ENCODE data around the gene MAOB. TPM values are rescaled to one million over a fixed set of nuclear protein-coding genes. Genes with fewer than 3 reads are reported as not detected.
"Not testable (repeated sequence)": the region's sequence is repeated elsewhere in the genome, so short reads cannot be mapped to it uniquely, and the experiment has no call there.

The MAOB gene
- total and polyA plus RNA-seq, 2 donors (not counting 1 experiment from before 2014, with no cell fraction given) = not detected

DNA sequence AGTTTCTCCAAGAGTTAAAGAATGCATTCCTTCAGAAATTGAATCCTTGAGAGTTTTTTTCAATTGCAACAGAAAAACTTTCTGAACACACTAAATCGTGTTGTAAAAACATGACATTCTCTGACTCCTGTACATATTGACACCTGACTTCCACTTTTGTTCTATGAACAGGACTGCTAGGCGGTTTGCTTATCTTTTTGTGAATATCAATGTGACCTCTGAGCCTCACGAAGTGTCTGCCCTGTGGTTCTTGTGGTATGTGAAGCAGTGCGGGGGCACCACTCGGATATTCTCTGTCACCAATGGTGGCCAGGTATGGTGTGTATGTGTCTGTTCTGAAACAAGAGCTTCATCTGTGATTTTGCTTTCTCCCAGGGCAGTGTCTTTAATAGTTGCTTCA, 154.2 kb downstream of the MAOB start:
- Mint-ChIP-seq H3K27ac (no peak overlapping the region), H3K4me3 (no peak overlapping the region), H3K9me3 (ENCODE audit: insufficient read depth) (peaks cover 2% of the 10 kb centered on the region), H3K27me3 (peaks cover 11% of the 10 kb centered on the region), H3K4me1 (no peaks in the 10 kb centered on the region)
- H4K20me1 ChIP-seq (ENCODE audit: control insufficient read depth, insufficient read depth, low read length, poor library complexity, severe bottlenecking) = no peaks in the 10 kb centered on the region
- H3K9ac ChIP-seq (ENCODE audit: low read length) = no peak overlapping the region
- H3K36me3 ChIP-seq (replicated peaks in 1 of 2; ENCODE audit: control extremely low read depth in 1 of 2, control insufficient read depth in 1 of 2, extremely low read depth in 1 of 2, insufficient read depth in 2 of 2, low read length in 1 of 2) = no peaks in the 10 kb centered on the region
- no peaks in the 10 kb centered on the region for H3K9me3 ChIP-seq (ENCODE audit: control extremely low read depth in 1 of 3, control insufficient read depth in 2 of 3, insufficient read depth in 1 of 3, low read length in 2 of 3)
- no peak overlapping the region for H2AFZ ChIP-seq (ENCODE audit: insufficient read depth, low read depth, low read length, poor library complexity, severe bottlenecking)
- intact Hi-C loops (cut with micrococcal nuclease) = no loop called here
- no peaks in the 10 kb centered on the region for H3K27me3 ChIP-seq (replicated peaks in 1 of 4; ENCODE audit: control extremely low read depth in 1 of 4, control insufficient read depth in 3 of 4, insufficient read depth in 4 of 4, low read length in 3 of 4)
- ATAC-seq (ENCODE audit: low read depth) (no peak), DNase-seq (no peak)
- H3K4me2 ChIP-seq (replicated peaks; ENCODE audit: low read depth, low read length, poor library complexity, severe bottlenecking) = no peak overlapping the region
- POLR2A ChIA-PET = no interaction called here
- H3K4me3 ChIP-seq (ENCODE audit: control extremely low read depth in 1 of 5, extremely low read depth in 1 of 5, insufficient read depth in 1 of 5, low read depth in 2 of 5, low read length in 4 of 5) = no peak overlapping the region
- CTCF ChIA-PET = no interaction called here
- H3K27ac ChIP-seq (ENCODE audit: low read length in 2 of 2) = no peak overlapping the region
- no peaks in the 10 kb centered on the region for H3K79me2 ChIP-seq (ENCODE audit: control insufficient read depth, insufficient read depth, low read length)
- WGBS (ENCODE audit: insufficient coverage) = 80% methylated on average over 1 of the region's 5 CpGs
- no peaks in the 10 kb centered on the region for H3K4me1 ChIP-seq (ENCODE audit: control insufficient read depth in 2 of 2, insufficient read depth in 2 of 2, low read length in 2 of 2)
- TF ChIP-seq CTCF (IDR thresholded peaks at IDR 0.05) (no peak), EZH2 (IDR thresholded peaks at IDR 0.05; ENCODE audit: borderline replicate concordance, insufficient read depth, low read depth, low read length, poor library complexity, severe bottlenecking) (no peak)

DNA sequence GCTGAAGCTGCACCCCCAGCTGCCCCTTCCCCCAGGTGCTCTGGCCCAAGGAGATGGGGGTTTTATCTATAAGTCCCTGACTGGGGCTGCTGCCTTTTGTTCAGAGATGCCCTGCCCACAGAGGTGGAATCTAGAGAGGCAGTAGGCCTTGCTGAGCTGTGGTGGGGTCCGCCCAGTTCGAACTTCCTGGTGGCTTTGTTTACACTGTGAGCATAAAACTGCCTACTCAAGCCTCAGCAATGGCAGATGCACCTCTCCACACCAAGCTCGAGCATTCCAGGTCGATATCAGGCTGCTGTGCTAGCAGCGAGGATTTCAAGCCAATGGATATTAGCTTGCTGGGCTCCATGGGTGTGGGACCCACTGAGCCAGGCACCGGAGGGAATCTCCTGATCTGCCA, 155.0 kb downstream of the MAOB start:
- H3K27ac ChIP-seq (ENCODE audit: low read length in 2 of 2); CTCF ChIA-PET; H3K4me3 Mint-ChIP-seq; H3K9me3 Mint-ChIP-seq (ENCODE audit: insufficient read depth); intact Hi-C loops (cut with micrococcal nuclease); ATAC-seq (ENCODE audit: low read depth); H3K9ac ChIP-seq (ENCODE audit: low read length); H3K36me3 ChIP-seq (replicated peaks in 1 of 2; ENCODE audit: control extremely low read depth in 1 of 2, control insufficient read depth in 1 of 2, extremely low read depth in 1 of 2, insufficient read depth in 2 of 2, low read length in 1 of 2); H4K20me1 ChIP-seq (ENCODE audit: control insufficient read depth, insufficient read depth, low read length, poor library complexity, severe bottlenecking); H3K4me2 ChIP-seq (replicated peaks; ENCODE audit: low read depth, low read length, poor library complexity, severe bottlenecking); H3K27ac Mint-ChIP-seq; H2AFZ ChIP-seq (ENCODE audit: insufficient read depth, low read depth, low read length, poor library complexity, severe bottlenecking); POLR2A ChIA-PET; H3K79me2 ChIP-seq (ENCODE audit: control insufficient read depth, insufficient read depth, low read length); H3K27me3 ChIP-seq (replicated peaks in 1 of 4; ENCODE audit: control extremely low read depth in 1 of 4, control insufficient read depth in 3 of 4, insufficient read depth in 4 of 4, low read length in 3 of 4); H3K4me1 Mint-ChIP-seq; DNase-seq; H3K4me3 ChIP-seq (ENCODE audit: control extremely low read depth in 1 of 5, extremely low read depth in 1 of 5, insufficient read depth in 1 of 5, low read depth in 2 of 5, low read length in 4 of 5); H3K4me1 ChIP-seq (ENCODE audit: control insufficient read depth in 2 of 2, insufficient read depth in 2 of 2, low read length in 2 of 2); H3K9me3 ChIP-seq (ENCODE audit: control extremely low read depth in 1 of 3, control insufficient read depth in 2 of 3, insufficient read depth in 1 of 3, low read length in 2 of 3): not testable (repeated sequence)
- peaks cover 11% of the 10 kb centered on the region for H3K27me3 Mint-ChIP-seq
- WGBS (ENCODE audit: insufficient coverage) = 78% methylated on average over 2 of the region's 6 CpGs

DNA sequence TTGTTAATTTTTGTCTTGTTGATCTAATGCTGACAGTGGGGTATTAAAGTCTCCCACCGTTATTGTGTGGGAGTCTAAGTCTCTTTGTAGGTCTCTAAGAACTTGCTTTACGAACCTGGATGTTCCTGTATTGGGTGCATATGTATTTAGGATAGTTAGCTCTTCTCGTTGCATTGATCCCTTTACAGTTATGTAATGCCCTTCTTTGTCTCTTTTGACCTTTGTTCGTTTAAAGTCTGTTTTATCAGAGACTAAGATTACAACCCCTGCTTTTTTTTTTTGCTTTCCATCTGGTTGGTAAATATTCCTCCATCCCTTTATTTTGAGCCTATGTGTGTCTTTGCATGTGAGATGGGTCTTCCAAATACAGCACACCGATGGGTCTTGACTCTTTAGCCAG, 157.0 kb downstream of the MAOB start:
- H3K4me1 ChIP-seq (ENCODE audit: control insufficient read depth in 2 of 2, insufficient read depth in 2 of 2, low read length in 2 of 2); POLR2A ChIA-PET; H3K9me3 Mint-ChIP-seq (ENCODE audit: insufficient read depth); DNase-seq; CTCF ChIA-PET; H3K9me3 ChIP-seq (ENCODE audit: control extremely low read depth in 1 of 3, control insufficient read depth in 2 of 3, insufficient read depth in 1 of 3, low read length in 2 of 3); H3K27me3 Mint-ChIP-seq; H3K4me3 Mint-ChIP-seq; H2AFZ ChIP-seq (ENCODE audit: insufficient read depth, low read depth, low read length, poor library complexity, severe bottlenecking); H3K9ac ChIP-seq (ENCODE audit: low read length); H3K4me2 ChIP-seq (replicated peaks; ENCODE audit: low read depth, low read length, poor library complexity, severe bottlenecking); H3K36me3 ChIP-seq (replicated peaks in 1 of 2; ENCODE audit: control extremely low read depth in 1 of 2, control insufficient read depth in 1 of 2, extremely low read depth in 1 of 2, insufficient read depth in 2 of 2, low read length in 1 of 2); H3K27ac Mint-ChIP-seq; H3K27ac ChIP-seq (ENCODE audit: low read length in 2 of 2); H3K27me3 ChIP-seq (replicated peaks in 1 of 4; ENCODE audit: control extremely low read depth in 1 of 4, control insufficient read depth in 3 of 4, insufficient read depth in 4 of 4, low read length in 3 of 4); H3K4me1 Mint-ChIP-seq; H3K79me2 ChIP-seq (ENCODE audit: control insufficient read depth, insufficient read depth, low read length); H4K20me1 ChIP-seq (ENCODE audit: control insufficient read depth, insufficient read depth, low read length, poor library complexity, severe bottlenecking); intact Hi-C loops (cut with micrococcal nuclease); H3K4me3 ChIP-seq (ENCODE audit: control extremely low read depth in 1 of 5, extremely low read depth in 1 of 5, insufficient read depth in 1 of 5, low read depth in 2 of 5, low read length in 4 of 5); ATAC-seq (ENCODE audit: low read depth): not testable (repeated sequence)
- WGBS (ENCODE audit: insufficient coverage) = 71% methylated on average over 1 of the region's 5 CpGs

Measured in B cell (primary cell).